Putamen (tissue), 1 donor: ENCODE measurements around the gene ARSB.
"Not testable (repeated sequence)": the region's sequence is repeated elsewhere in the genome, so short reads cannot be mapped to it uniquely, and the experiment has no call there.

ENCODE experiments used
- DNase-seq: peaks from one replicate; pipeline ENCODE4 v3.0.0-alpha.2; 2016; ENCODE audit warnings: low spot score

Gene ARSB

GRCh38 chr5:78779262-78779661 lies 205.8 kb downstream of the ARSB start:
- no peak for DNase-seq

GRCh38 chr5:78778538-78778937 lies 206.6 kb downstream of the ARSB start:
- no peak for DNase-seq

- DNase-seq = no peak
Observed at GRCh38 chr5:78777901-78778300, 207.2 kb downstream of the ARSB start.

GRCh38 chr5:78776637-78777036 lies 208.5 kb downstream of the ARSB start:
- DNase-seq = no peak

GRCh38 chr5:78773655-78774054 lies 211.5 kb downstream of the ARSB start:
- no peak for DNase-seq

- no peak for DNase-seq
Observed at GRCh38 chr5:78771260-78772205, 213.6 kb downstream of the ARSB start.

GRCh38 chr5:78768781-78769380 lies 216.2 kb downstream of the ARSB start:
- no peak for DNase-seq

- DNase-seq = no peak
Observed at GRCh38 chr5:78766412-78766762, 218.7 kb downstream of the ARSB start.

GRCh38 chr5:78765756-78766411 lies 219.2 kb downstream of the ARSB start:
- no peak for DNase-seq

- DNase-seq = no peak
Observed at GRCh38 chr5:78765116-78765515, 220.0 kb downstream of the ARSB start.

GRCh38 chr5:78763659-78764189 lies 221.4 kb downstream of the ARSB start:
- DNase-seq = no peak

- not testable (repeated sequence) for DNase-seq
Observed at GRCh38 chr5:78762743-78763142, 222.4 kb downstream of the ARSB start.

GRCh38 chr5:78761840-78762239 lies 223.3 kb downstream of the ARSB start:
- DNase-seq = no peak

- no peak for DNase-seq
Observed at GRCh38 chr5:78760770-78761169, 224.3 kb downstream of the ARSB start.

GRCh38 chr5:78760366-78760765 lies 224.7 kb downstream of the ARSB start:
- DNase-seq = no peak

GRCh38 chr5:78758169-78758839 lies 226.8 kb downstream of the ARSB start:
- no peak for DNase-seq

- DNase-seq = no peak
Observed at GRCh38 chr5:78757269-78758053, 227.6 kb downstream of the ARSB start.

- DNase-seq = no peak
Observed at GRCh38 chr5:78756858-78757257, 228.3 kb downstream of the ARSB start.

GRCh38 chr5:78755822-78756429 lies 229.2 kb downstream of the ARSB start:
- no peak for DNase-seq

GRCh38 chr5:78754655-78755054 lies 230.5 kb downstream of the ARSB start:
- no peak for DNase-seq

- DNase-seq = no peak
Observed at GRCh38 chr5:78753093-78753531, 232.0 kb downstream of the ARSB start.
